ENCODE measurements around the gene PSMA5.
"Not testable (repeated sequence)": the region's sequence is repeated elsewhere in the genome, so short reads cannot be mapped to it uniquely, and the experiment has no call there.

PSMA5 gene

DNA sequence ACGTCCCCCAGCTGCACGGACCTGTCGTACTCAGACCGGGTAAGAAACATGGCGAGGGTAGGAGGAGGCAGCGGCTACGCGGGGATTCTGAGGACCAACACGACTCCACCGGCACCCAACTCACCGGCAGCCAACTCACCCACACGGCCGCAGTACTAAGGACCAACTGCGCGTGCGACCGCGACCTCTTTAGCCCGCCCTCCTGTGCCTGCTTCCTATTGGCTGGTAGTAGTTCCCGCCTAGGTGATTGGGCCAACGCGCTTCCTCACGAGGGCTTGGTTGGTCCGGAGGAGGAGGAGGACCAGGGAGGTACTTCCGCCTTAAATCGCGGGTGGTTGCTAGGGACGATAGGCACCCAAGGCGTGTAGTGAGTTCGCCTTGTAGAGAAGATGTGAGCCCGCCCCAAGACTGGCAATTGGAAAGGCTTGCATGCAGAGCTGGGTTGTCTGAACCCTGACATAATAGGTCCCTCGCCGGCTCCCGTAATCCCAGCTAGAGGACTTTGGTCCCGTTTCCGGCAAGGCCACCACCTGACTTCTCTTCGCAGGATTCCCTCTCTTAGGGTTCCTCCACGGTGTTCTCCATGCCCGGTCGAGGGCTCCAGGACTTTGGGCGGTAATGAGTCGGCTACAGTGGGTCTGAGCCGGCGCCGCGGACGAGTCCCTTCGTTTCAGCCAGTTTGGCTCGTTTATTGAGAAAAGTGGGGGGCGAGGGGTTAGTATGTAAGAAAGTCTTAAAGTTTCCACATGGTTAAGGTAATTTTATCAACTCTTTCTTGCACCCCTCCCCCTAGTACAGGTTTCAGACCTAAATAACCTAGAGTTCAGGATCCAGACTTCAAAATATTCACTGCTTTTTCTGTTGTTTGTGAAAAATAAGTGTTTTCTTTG is at the start of gene PSMA5:
Gene PSMA5 (minus strand): TSS at position 168 of the 890 bp plus-strand sequence. CDS start 118 bp downstream, at position 50.
- DNase-seq (ENCODE audit: low spot score): peak; percentile 89

- no peak for DNase-seq (ENCODE audit: low spot score)
Measured at GRCh38 chr1:109475261-109475660, 49.0 kb upstream of the PSMA5 start.

GRCh38 chr1:109474697-109475096 is 48.4 kb upstream of the PSMA5 start:
- DNase-seq (ENCODE audit: low spot score): no peak

GRCh38 chr1:109473284-109474057 is 47.2 kb upstream of the PSMA5 start:
- not testable (repeated sequence) for DNase-seq (ENCODE audit: low spot score)

GRCh38 chr1:109472779-109473178 is 46.5 kb upstream of the PSMA5 start:
- no peak for DNase-seq (ENCODE audit: low spot score)

- DNase-seq (ENCODE audit: low spot score): no peak
Measured at GRCh38 chr1:109470245-109470644, 44.0 kb upstream of the PSMA5 start.

DNA sequence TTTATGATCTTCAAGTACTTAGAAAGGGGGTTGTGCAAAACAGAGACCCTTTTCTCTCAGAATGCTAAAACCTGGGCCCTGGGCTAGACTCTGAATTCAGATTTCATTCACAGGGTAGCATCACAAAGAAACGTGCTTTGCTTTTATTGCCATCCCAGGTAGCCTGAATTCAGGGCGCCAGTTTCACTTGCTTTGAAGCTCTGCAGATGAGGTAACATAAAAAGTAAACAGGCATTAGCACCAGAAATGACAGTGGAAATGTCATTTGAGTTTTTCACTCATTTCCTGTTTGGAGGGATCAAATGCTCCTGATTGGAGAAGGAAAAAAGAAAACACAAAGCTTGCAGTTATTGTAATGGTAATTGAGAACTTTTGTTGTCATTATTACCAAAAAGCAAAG is 42.7 kb upstream of the PSMA5 start:
- DNase-seq (ENCODE audit: low spot score): no peak

GRCh38 chr1:109468061-109468460 is 41.8 kb upstream of the PSMA5 start:
- no peak for DNase-seq (ENCODE audit: low spot score)

DNA sequence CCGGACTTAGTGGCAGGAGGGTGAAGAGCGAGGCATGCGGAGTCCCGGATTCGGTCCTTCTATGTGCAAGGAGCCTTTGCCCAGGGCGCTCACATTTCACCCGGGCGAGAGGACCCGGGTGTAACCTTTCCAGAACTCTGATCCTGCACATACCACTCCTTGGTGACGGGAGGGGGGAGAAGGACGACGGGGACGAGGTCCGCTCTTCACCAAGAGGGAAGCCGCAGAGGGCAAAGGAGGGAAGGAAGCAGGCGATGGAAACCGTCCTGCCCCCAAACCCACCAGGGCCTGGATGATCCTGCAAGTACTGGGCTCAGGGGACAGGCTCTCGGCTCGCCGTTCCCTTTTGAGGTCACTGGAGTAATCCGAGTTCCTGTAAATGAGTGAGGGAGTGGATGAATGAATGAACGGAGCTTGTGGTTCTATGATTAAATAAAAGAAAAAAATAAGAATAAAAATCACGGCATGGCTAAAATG is 41.1 kb upstream of the PSMA5 start:
- no peak for DNase-seq (ENCODE audit: low spot score)

GRCh38 chr1:109466452-109467300 is 40.4 kb upstream of the PSMA5 start, which contains the start of gene SYPL2:
TSS of gene SYPL2 (plus strand) at chr1:109466546. CDS start at chr1:109466844, 298 bp downstream.
- peak; percentile 62 for DNase-seq (ENCODE audit: low spot score)

- no peak for DNase-seq (ENCODE audit: low spot score)
Measured at GRCh38 chr1:109466125-109466451, 39.8 kb upstream of the PSMA5 start.

- DNase-seq (ENCODE audit: low spot score): no peak
Measured at GRCh38 chr1:109457819-109458218, 31.6 kb upstream of the PSMA5 start.

DNA sequence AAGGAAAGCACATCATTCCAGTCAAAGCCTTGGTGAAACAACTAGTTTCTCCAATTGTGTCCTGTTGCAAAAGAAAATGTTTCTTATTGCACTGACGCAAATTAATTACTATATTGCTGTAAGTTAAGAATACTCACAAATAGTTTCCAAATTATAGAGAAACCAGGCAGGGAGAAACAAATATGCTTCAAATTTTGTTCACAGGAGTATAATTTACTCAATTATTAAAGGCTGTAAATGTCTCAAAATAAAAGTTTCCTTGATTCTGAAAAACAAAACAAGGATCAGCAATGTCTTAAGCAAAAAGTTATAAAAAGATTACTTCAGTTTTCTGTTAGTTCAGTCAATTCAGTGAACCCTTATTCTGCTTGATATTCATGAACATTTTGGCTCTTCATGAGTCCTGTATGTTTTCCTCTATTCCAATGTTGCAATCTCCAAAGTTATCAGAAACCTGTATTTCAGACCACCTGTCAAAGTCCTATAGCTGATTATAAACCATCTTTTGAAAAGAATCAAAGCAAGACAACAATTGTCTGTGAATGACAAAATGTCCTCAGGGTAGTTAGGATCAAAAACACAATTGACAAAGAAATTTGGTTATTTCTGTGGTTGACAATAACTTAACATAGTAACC is 28.4 kb upstream of the PSMA5 start:
- no peak for DNase-seq (ENCODE audit: low spot score)

GRCh38 chr1:109447524-109447923 is 21.3 kb upstream of the PSMA5 start:
- DNase-seq (ENCODE audit: low spot score): no peak

GRCh38 chr1:109445949-109446695 is 19.9 kb upstream of the PSMA5 start:
- DNase-seq (ENCODE audit: low spot score): not testable (repeated sequence)

- DNase-seq (ENCODE audit: low spot score): no peak
Measured at GRCh38 chr1:109444346-109444745, 18.1 kb upstream of the PSMA5 start.

DNA sequence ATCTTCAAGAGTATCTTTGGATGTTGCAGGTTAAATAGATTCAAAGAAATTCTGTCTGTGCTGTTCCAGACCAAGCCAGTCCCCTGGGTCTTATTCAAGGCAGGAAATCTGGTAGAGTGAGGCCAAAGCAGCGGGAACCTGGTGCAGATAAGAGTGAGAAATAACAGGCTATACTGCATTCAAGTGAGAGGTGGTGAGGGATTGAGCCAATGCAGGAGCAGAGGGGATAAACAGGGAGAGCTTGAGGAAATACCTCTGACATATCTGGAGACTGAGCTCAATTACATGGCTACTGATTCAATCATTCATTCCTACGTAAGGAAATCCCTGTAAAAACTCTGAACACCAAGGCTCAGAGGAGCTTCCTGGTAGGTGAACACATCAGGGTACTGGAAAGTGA is 17.2 kb upstream of the PSMA5 start:
- no peak for DNase-seq (ENCODE audit: low spot score)

GRCh38 chr1:109441069-109441468 is 14.8 kb upstream of the PSMA5 start:
- no peak for DNase-seq (ENCODE audit: low spot score)

GRCh38 chr1:109438798-109439297 is 12.6 kb upstream of the PSMA5 start:
- no peak for DNase-seq (ENCODE audit: low spot score)

GRCh38 chr1:109434484-109434883 is 8.2 kb upstream of the PSMA5 start:
- no peak for DNase-seq (ENCODE audit: low spot score)

DNA sequence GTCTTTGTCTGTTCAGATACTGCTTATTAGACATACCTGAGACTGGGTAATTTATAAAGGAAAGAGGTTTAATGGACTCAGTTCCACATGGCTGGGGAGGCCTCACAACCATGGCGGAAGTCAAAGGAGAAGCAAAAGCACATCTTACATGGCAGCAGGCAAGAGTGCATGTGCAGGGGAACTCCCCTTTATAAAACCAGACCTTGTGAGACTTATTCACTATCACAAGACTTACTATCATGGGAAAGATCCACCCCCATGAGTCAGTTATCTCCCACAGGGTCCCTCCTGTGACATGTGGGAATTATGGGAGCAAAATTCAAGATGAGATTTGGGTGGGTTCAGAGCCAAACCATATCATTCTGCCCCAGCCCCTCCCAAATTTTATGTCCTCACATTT is 7.1 kb upstream of the PSMA5 start:
- DNase-seq (ENCODE audit: low spot score): no peak
